GM21423 (cell line): Measurements from ENCODE around the gene CD79A.

Source experiments
- ATAC-seq: cut with Tn5 transposase; IDR thresholded peaks from one replicate; pipeline ENCODE4 v1.9.1; 2021; ENCODE audit warnings: mild to moderate bottlenecking, moderate library complexity; ENCODE audit not compliant: unreplicated experiment

CD79A gene

DNA sequence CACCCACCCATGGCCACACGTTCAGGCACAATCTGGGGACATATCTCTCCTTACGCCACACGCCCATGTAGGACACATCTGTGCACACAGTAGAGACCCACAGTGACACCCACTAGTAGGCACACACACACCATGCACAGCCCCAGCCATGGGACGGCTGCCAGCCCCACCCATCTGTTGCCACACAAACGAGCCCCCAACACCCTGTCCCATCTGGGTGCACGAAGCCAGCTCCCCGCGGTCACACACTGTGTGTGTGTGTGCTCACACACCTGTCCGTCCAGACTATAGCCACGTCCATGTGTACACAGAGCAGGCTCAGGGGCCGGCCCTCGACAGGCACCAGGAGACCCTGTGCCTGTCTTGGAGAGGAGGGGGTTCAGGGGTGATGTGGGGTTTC lies 40.6 kb downstream of the CD79A start:
- ATAC-seq, result no peak

DNA sequence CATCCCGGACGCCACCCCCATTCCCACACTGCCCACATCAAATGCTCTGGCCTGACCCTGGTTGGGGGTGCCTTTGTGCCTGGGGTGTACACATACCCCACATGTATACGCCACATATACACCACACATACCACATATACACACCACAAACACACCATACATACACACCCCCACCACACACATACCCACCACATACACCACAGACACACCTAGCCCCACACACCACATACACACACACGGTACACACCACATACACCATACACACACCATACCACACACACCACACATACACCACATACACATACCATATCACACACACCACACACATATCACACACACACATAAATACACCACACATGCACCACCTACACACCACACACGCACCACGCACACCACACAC lies 41.0 kb downstream of the CD79A start:
- no peak for ATAC-seq

DNA sequence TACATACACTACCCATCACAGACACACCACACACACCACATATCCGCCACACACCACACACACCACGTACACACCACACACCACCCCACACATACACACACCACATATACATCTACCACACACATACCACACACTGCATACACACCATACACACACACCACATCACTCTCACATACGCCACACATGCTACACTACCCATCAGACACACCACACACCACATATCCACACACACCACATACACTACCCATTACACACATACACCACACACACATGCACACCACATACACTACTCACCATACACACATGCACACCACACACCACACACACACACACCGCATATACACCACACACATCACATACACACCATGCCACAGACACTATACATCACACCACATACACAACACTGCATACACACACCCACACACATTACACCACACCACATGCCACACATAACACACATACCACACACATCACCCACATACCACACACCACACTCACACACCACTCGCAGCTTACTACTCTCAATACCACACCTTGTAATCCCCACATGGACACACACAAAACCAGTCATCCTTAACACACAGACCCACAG lies 41.7 kb downstream of the CD79A start:
- no peak for ATAC-seq

- no peak for ATAC-seq
Measured at GRCh38 chr19:41919948-41920712, 43.1 kb downstream of the CD79A start.

- no peak for ATAC-seq
Measured at GRCh38 chr19:41920882-41921576, 44.0 kb downstream of the CD79A start.

DNA sequence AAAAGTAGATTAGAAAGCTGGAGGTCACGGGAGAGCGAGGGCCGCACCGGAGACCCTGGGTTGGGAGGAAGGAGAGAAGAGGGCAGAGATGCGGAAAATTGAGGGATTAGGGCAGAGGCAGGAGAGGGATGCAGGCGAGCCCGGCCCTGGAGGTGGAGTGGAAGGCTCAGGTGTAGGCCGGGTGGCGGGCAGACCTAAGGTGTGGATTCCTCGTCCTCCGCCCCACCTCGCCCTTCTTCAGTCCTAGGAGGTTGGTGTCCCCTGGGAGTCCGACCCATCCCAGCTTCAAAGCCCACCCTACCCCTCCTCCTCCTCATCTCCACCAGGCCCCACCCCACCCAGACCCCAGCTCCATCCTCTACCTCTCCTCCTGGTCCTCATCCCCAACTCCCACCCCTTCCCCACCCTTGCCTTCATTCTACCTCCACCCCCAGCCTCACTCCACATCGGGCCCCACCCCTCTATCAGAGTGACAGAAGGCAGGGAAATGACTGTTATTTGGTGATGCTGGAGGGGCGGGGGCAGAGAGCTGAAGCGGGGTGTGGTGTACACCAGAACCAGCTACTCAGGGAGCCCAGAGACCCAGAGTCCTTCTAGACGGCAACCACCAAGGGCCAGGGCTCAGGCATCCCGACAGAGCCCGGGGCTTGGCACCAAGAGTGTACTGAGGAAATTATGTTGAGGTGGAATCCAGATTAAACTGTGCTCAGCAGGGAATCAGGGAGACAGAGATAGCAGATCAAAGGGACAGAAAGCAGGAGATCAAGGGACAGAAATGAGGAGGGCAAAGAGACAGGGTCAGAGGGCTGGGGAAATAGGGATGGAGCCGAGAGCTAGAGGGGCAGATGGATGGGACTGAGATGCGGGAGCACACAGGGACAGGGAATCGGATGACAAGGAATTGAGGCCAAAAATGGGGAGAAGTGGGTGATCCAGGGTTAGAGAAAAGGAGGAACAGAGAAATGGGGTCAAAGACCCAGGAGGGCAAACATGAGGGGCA lies 44.8 kb downstream of the CD79A start:
- no peak for ATAC-seq

DNA sequence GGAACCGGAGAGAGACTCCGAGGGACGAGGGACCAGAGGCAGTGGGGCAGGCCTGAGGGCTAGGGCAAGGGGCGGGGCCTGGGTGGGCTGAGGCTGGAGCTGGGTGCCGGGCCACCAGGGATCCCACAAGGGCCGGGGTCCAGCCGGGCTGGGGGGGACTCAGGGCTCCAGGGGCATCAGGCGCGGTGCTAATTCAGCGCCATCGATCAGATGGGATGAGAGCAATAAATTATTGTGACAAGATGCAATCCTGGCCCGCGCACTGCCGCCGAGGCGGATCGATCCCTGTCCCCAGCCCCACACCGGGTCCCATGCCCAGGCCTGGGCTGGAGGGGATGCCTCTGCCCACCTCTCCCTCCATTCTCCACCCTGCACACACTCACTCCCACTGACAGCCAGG lies 45.5 kb downstream of the CD79A start:
- no peak for ATAC-seq

DNA sequence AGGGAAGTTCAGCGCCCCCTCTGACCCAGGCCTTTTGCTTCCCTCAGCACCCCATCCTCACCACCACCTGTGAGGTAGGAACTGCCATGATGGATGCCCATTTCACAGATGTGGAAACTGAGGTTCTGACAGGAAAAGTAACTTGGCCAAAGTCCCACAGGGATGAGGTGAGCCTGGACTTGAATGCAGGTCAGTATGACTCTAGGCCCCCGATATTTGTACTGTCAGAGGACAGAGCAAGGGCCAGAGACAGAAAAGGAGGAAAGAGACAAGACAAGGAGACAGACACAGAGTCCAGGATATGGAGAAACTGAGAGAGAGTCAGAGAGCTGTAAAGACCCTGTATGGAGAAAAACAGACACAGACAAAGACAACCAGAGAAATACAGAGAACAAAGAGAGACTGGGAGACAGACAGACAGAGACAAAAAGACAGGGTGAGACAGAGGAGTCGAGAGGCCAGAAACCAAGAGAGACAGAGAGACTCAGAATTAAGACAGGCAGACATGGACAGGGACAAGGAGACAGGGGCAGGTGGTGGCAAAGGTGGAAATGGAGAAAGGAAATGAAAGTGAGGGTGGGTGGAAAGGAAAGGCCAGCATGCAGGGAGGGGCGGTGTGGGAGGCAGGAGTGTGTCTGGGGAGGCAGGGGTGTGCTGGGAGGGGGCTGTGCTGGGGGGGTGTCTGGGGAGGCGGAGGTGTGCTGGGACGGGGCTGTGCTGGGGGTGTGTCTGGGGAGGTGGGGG lies 46.1 kb downstream of the CD79A start:
- ATAC-seq, result no peak

DNA sequence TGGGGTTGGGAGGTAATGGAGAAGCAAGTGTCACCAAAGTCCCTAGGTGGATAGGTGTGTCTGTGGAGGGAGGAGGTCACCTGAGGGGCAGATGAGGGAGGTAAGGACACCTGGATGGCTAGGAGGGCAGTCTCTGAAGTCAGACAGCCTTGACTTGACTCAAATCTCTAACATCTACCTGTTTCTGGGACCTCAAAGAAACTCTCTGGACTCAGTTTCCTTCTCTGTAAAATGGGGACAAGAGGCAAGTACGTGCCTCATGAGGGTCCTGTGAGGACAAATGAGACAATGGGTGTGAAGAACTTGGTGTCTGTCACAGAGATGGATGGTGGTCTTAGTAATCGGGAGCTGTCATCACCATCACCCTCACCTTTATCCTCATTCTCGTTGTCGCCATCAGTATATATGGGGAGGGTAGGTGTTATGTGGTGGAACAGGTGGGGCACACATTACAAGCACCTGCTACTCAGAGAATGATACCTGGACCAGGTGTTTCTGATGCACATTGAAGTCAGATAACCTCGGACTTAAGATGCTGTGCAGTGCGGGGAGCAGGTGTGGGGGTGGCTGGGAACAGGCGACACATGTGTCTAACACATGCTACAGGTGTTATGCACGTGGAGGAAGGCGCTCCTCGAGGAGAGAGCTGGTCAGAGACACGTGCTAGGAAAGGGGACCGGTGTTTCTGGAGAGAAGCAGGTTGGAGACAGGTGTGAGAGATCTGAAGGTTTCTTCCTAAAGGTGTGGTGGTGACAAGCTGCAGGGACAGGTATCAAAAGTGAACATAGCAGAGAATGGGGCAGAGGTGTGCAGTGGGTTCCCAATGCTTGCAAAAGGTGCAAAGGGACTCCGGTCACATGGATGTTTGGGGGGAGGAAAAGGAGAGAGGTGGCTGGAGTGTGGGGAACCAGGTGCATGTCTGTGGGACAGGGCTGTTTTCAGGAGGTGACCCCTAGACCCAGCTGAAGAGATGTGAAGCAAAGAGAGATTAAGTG lies 47.4 kb downstream of the CD79A start:
- ATAC-seq, result no peak

DNA sequence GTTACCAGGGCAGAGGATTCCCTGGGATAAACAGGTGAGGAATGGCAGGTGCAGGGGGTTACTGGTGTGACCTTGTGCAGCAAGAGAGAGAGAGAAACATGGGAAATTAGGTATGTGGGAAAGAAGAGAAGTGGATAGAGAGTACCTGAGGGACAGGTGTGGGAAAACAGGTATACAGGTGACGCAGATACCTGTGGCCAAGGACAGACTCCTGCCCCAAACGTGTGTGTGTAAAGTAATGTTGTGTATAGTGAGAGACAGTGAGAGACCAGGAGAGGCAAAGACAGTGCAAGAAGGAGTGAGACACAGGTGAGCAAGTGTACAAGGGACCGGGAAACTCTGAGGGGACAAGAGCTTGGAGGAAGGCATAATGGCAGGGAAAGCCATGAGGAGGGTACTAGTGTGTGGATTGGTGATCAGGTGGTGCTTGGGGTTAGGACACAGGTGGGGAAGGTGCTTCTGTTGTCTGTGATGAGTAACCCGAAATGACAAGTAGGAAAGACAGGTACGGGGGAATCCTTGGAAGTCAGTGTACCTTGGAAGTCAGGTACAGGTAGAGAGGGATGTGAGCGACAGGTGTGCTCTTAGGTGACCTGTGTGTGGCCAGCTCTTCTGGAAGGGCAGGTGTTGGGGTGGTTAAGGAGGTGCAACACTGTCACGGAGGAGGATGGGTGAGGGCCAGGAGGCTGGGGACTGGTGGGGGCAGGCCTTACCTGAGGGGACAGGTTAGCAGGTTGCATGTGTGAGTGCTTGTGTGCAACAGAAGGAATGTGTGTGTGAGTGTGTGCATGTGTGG lies 48.3 kb downstream of the CD79A start:
- ATAC-seq, result no peak

- ATAC-seq, result no peak
Measured at GRCh38 chr19:41926028-41926762, 49.1 kb downstream of the CD79A start.

DNA sequence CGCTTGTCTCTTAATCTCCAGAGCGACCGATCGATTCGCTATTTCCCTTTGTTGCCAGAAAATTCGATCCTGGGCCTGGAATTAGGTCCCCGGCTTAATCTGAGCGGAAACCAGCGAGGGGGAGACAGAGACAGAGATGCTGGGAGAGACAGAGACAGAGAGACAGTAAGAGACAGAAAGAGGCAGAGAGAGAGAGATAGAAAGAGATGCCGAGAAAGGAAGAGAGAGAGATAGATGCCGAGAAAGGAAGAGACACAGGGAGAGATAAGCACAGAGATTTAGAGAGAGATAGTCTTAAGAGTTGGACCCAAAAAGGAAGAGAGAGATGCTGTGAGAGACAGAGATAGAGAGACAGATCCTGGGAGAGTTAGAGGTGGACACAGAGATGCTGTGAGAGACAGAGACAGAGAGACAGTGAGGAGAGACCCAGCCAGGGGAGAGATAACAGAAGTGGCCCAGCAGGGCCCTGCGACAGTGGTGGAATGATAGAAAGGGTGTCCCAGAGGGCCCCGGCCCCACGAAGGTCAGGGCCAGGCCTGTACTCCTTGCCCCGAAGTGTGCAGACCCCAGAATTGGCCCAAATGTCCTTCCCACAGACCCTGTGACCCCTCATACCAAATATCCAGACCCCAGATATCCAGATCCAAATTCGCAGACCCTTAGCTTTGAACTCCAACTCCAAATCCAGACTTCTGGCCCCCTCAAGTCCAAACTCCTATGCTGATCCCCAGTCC lies 49.9 kb downstream of the CD79A start:
- ATAC-seq, result no peak

- no peak for ATAC-seq
Measured at GRCh38 chr19:41927497-41928192, 50.6 kb downstream of the CD79A start.

GRCh38 chr19:41928221-41928683 lies 51.2 kb downstream of the CD79A start, which contains the start of gene ERFL:
Gene ERFL, minus strand, starts transcription at chr19:41928449. Its CDS starts 15,530 bp downstream, at chr19:41912919.
- ATAC-seq, result no peak

DNA sequence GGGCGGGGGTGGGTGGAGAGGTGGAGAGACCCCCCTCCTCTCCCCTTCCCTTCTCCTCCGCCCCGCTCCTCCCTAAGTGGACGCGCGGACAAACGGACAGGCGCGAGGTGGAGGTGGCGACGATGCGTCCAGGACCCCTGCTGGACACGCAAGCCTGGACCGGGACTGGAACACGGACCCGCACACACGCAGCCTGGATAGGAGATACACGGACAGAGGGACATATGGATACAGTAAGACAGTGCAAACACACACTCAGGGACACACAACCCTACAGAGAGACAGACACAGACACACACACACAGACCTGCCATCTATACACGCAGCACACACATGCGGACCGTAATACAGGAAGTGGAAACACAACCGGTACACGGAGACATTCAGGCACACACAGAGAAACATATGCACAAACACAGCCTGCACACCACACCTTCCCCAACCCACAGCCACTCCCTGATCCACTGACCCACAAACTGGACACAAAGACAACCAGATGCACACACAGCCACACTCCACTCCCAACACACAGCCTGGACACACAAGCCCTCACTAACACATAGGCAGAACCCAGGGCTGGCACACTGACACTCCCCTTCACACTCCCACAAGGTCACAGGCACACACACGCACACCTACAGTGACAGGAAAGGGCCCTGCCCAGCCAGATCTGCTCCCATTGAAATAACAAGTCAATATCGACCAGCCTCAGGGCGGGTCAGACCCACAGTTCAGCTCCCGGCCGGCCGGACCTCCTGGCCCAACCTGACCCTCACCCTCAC lies 51.9 kb downstream of the CD79A start:
- ATAC-seq, result no peak
